Urothelium cell line (cell line): ENCODE data around the gene ARG2.
"Not testable (repeated sequence)": the region's sequence is repeated elsewhere in the genome, so short reads cannot be mapped to it uniquely, and the experiment has no call there.

Source experiments
- DNase-seq: peaks from one replicate; pipeline ENCODE4 v3.0.0; 2011; ENCODE audit warnings: low spot score, mixed read lengths
- FAIRE-seq: peaks from 2 replicates; lab custom pipeline; 2011; peaks lifted over from hg19 to GRCh38; lab: Jason Lieb, UNC

ARG2 gene

GRCh38 chr14:67584978-67585377, 34.7 kb upstream of the ARG2 start:
- peak; percentile 74 for FAIRE-seq
- no peak for DNase-seq

DNA sequence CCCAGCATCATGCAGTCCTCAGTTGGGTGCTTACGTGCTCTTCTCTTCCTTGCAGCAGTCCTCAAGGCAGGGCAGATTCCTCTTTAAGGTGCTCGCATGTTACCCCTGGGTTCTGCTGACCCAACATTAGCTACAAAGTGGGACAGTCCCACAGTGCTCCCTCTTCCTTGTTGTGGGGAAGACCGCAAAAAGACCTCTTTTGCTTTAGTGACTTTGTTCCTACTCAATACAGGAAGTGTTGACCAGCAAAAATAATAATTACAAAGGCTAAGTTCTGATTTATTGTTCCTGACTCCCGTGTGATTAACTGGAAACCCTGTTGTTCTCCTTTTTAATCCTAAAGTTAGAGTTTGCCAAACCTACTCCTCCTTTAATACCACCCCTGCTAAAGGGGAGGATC, 33.4 kb upstream of the ARG2 start:
- no peak for DNase-seq
- FAIRE-seq: no peak

- FAIRE-seq (no peak), DNase-seq (no peak)
These were observed 30.4 kb upstream of the ARG2 start for GRCh38 chr14:67589204-67589770.

GRCh38 chr14:67593650-67594049, 26.1 kb upstream of the ARG2 start:
- peak; percentile 75 for FAIRE-seq
- not testable (repeated sequence) for DNase-seq

- peak; percentile 55 for FAIRE-seq
These were observed 24.3 kb upstream of the ARG2 start for GRCh38 chr14:67595392-67595791.

GRCh38 chr14:67599698-67600561, 19.8 kb upstream of the ARG2 start, which contains the start of gene PIGH:
Gene PIGH (minus strand): TSS chr14:67600268. CDS start chr14:67600203, 65 bp downstream.
- DNase-seq (peak; percentile 100), FAIRE-seq (peak; percentile 98)

More at GRCh38 chr14:67595392-67595791, 24.3 kb upstream of the ARG2 start:
- no peak for DNase-seq

DNA sequence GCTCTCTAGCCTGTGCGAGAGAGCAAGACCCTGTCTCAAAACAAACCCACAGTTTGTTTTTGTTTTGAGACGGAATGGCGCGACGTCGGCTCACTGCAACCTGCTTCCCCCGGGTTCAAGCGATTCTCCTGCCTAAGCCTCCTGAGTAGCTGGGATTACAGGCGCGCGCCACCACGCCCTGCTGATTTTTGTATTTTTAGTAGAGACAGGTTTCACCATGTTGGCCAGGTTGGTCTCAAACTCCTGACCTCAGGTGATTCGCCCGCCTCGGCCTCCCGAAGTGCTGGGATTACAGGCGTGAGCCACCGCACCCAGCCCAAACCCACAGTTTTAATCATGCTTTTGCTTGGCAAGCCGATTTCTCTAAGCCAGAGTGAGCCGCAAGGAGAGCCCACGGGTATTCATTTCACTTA, 19.2 kb upstream of the ARG2 start:
- DNase-seq, FAIRE-seq: not testable (repeated sequence)

- FAIRE-seq (no peak), DNase-seq (no peak)
These were observed 17.6 kb upstream of the ARG2 start for GRCh38 chr14:67602076-67602475.

DNA sequence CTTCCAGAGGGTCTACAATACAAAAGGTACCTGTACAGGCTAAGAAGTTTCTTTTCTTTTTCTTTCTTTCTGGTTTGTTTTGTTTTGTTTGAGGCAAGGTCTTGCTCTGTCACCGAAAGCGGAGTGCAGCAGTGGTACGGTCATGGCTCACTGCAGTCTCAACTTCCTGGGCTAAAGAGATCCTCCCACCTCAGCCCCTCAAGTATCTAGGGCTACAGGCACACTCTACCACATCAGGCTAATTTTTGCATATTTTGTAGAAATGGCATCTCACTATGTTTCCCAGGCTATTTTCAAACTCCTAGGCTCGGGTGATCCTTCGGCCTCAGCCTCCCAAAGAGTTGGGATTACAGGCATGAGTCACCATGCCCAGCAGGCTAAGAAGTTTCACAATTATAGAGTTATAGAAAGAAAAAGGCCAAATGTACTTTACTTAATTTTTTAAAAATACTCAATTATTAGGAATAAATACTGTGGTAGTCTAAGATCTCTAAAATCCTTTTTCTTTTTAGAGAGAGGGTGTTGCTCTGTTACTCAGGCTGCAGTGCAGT, 16.6 kb upstream of the ARG2 start:
- FAIRE-seq: no peak
- DNase-seq: no peak

DNA sequence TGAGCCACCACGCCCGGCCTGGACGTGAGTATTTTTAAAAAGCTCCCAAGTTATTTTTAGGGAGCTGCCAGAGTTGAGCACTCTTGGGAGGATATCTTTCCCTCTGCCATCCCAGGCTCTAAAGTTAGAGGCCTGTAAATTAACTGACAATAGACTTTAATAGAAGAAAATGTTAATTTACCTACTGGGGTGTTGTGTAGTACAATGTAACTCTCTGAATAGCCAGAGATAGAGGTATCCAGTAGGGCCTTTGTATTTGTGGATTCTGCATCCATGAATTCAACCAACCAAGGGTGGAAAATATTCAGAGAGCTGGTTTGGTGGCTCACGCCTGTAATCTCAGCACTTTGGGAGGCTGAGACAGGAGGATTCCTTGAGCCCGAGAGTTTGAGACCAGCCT, 12.1 kb upstream of the ARG2 start:
- no peak for FAIRE-seq
- no peak for DNase-seq

GRCh38 chr14:67609642-67610310, 9.9 kb upstream of the ARG2 start:
- no peak for DNase-seq
- peak; percentile 37 for FAIRE-seq

- FAIRE-seq: no peak
These were observed 9.2 kb upstream of the ARG2 start for GRCh38 chr14:67610491-67610890.

DNA sequence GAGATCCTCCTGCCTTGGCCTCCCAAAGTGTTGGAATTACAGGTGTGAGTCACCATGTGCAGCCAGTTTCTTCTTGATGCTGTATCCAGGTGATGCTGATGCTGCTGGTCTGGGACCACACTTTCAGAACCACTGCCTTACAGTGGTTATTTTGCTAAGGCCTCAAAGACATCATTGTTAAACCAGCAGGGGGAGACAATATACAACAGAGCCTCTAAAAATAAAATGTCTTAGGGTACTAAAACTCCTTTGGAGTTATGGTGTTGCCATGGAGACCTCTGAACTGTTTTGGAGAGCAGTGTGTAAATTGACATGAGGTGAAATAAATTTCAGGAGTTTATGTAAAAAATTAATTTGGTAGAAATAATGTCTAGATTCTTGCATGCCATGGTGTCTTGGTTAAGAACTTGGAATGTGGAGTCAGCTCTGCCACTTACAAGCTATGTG, 1.1 kb upstream of the ARG2 start:
- FAIRE-seq (peak; percentile 23), DNase-seq (peak; percentile 72)

More at GRCh38 chr14:67610491-67610890, 9.2 kb upstream of the ARG2 start:
- no peak for DNase-seq

- no peak for FAIRE-seq
- no peak for DNase-seq
These were observed 581 bp downstream of the ARG2 start for GRCh38 chr14:67620217-67620785.

DNA sequence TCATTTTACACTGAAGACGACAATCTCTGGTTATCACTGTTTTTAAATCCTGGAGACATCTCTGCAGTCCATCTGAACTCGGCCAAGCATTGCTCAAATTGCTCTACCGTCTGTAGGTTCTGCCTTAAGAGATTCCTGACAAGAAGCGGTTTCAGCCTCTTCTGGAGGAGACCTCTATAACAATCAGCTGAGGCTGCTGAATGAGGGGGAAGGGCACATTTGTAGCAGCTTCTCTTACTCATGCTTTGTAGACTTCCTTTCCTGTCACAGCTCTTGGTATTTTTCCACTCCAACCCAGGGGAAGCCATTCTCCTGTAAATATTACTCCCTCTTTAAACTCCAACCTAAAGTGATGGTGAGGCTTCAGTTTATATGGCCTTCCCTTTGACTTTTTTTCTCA, 3.0 kb downstream of the ARG2 start:
- DNase-seq (peak; percentile 90), FAIRE-seq (no peak)

DNA sequence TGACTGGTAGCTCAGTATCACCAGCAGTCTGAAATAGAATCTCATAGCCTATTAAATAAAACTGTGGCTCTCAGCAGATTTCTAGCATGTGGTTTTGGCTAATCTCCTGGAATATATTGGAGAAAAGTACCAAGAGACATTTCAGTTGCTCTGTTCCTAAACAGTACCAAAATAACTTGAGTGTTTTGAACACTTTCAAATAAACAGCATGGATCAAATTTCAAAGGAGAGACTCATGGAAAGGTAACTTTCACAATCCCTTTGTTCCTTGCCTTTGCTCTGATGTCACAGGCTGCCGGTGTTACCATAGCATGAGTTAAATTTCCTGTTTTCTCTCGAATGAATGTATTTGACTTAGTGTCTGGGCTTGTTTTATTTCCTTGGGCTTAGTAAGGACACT, 3.4 kb downstream of the ARG2 start:
- DNase-seq (peak; percentile 50), FAIRE-seq (no peak)

DNA sequence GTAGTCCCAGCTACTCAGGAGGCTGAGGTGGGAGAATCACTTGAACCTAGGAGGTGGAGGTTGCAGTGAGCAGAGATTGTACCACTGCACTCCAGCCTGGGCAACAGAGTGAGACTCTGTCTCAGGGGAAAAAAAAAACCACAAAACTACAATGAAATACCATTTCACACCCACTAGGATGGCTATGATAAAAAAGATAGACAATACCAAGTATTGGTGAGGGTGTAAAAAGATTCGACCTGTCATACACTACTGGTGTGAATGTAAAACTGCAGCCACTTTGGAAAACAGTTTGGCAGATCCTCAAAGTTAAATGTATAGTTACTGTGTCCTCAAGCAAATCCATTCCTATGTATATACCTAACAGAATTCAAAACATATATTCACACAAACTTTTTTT, 6.4 kb downstream of the ARG2 start:
- DNase-seq, FAIRE-seq: not testable (repeated sequence)

GRCh38 chr14:67627519-67627918, 7.8 kb downstream of the ARG2 start:
- no peak for DNase-seq
- peak; percentile 70 for FAIRE-seq

DNA sequence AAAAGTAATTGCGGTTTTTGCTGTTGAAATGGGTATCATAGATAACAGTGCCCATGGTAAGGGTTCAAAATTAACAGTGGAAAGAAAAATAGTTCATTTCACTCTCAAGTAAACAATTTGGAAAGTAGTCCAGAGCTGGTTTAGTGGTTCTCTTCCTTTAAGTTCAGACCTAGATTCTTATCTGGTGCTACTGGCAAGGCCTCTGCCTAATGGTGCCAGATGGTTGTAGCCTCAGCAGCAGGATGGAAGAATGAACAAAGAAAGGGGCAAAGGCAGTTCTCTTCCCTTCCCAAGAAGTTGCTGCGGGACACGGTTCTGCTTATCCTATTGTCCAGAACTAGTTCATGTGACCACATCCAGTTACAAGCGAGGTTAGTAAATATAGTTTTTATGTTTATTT, 10.5 kb downstream of the ARG2 start:
- no peak for FAIRE-seq
- DNase-seq: no peak

DNA sequence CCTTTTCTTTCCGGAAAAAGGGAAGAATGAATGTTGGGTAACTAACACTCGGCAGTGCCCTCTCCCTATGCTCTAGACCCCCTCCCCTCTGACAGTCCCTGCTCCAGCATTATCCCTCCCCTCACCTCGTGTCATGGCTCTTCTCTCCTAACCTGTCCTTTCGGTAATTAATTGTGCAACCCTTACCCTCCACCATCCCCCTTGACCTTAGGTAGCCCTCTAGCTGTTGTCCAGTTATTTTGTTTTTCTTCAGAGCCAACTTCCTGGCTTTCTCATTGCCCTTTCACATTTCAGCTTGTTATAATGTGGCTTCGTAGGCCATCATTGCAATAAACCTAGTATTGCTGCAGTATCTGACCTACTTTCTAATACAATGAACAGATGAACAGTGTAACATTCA, 11.2 kb downstream of the ARG2 start:
- FAIRE-seq (peak; percentile 59), DNase-seq (no peak)
